ENCODE results near the gene UNC5B.

- TF ChIP-seq POLR2A (IDR thresholded peaks at IDR 0.05; ENCODE audit: low read depth, low read length) (no peak), POLR2AphosphoS5 (IDR thresholded peaks at IDR 0.05; ENCODE audit: low read depth, low read length) (no peak)
Measured at GRCh38 chr10:71237843-71238623, 25.7 kb downstream of the UNC5B start.
